ENCODE measurements around the gene VPS26A.

- TF ChIP-seq CTCF (IDR thresholded peaks at IDR 0.05; ENCODE audit: low read depth, low read length) (no peak), MAX (IDR thresholded peaks at IDR 0.05; ENCODE audit: low read depth, low read length) (0 out of 2 replicates have a peak, but pooled peaks have one; percentile 18), POLR2A (IDR thresholded peaks at IDR 0.05; ENCODE audit: extremely low read depth, insufficient read length) (no peak)
Measured at GRCh38 chr10:69180525-69181204, 56.7 kb downstream of the VPS26A start.
